Measurements from ENCODE around the gene AKAP13.
A peak's percentile ranks its signal among the peaks of the same experiment; 100 is the strongest.
"Not testable (repeated sequence)": the region's sequence is repeated elsewhere in the genome, so short reads cannot be mapped to it uniquely, and the experiment has no call there.

The AKAP13 gene, protein sequence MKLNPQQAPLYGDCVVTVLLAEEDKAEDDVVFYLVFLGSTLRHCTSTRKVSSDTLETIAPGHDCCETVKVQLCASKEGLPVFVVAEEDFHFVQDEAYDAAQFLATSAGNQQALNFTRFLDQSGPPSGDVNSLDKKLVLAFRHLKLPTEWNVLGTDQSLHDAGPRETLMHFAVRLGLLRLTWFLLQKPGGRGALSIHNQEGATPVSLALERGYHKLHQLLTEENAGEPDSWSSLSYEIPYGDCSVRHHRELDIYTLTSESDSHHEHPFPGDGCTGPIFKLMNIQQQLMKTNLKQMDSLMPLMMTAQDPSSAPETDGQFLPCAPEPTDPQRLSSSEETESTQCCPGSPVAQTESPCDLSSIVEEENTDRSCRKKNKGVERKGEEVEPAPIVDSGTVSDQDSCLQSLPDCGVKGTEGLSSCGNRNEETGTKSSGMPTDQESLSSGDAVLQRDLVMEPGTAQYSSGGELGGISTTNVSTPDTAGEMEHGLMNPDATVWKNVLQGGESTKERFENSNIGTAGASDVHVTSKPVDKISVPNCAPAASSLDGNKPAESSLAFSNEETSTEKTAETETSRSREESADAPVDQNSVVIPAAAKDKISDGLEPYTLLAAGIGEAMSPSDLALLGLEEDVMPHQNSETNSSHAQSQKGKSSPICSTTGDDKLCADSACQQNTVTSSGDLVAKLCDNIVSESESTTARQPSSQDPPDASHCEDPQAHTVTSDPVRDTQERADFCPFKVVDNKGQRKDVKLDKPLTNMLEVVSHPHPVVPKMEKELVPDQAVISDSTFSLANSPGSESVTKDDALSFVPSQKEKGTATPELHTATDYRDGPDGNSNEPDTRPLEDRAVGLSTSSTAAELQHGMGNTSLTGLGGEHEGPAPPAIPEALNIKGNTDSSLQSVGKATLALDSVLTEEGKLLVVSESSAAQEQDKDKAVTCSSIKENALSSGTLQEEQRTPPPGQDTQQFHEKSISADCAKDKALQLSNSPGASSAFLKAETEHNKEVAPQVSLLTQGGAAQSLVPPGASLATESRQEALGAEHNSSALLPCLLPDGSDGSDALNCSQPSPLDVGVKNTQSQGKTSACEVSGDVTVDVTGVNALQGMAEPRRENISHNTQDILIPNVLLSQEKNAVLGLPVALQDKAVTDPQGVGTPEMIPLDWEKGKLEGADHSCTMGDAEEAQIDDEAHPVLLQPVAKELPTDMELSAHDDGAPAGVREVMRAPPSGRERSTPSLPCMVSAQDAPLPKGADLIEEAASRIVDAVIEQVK (N-terminal part only)

DNA sequence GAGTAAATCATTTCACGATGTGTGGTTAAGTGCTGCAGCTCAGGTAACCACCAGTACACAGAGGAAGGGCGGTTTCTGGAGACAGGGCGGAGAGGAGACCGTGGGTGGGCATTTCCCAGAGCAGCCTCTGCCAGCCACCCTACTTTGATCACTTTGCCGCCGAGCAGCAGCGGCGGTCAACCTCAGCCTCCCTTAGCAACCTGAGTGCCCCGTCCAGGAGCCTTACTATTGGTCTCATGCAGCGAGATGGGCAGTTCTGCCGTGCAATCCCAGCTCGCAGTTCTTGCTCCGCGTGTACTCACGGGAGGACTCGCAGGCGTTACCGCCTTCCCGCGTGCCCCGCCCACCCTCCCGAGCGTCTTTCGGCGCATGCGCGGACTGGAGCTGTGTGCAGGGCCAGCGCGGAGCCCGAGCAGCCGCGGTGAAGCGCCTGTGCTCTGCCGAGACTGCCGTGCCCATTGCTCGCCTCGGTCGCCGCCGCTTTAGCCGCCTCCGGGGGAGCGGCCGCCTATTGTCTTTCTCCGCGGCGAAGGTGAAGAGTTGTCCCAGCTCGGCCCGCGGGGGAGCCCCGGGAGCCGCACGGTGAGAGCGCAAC lies at the start of gene AKAP13:
AKAP13 (plus strand) TSS at position 387 of the 595 bp plus-strand sequence. CDS start 105,118 bp downstream, outside the sequence.
- DNase-seq (ENCODE audit: low read depth, low spot score): peak; percentile 91

DNA sequence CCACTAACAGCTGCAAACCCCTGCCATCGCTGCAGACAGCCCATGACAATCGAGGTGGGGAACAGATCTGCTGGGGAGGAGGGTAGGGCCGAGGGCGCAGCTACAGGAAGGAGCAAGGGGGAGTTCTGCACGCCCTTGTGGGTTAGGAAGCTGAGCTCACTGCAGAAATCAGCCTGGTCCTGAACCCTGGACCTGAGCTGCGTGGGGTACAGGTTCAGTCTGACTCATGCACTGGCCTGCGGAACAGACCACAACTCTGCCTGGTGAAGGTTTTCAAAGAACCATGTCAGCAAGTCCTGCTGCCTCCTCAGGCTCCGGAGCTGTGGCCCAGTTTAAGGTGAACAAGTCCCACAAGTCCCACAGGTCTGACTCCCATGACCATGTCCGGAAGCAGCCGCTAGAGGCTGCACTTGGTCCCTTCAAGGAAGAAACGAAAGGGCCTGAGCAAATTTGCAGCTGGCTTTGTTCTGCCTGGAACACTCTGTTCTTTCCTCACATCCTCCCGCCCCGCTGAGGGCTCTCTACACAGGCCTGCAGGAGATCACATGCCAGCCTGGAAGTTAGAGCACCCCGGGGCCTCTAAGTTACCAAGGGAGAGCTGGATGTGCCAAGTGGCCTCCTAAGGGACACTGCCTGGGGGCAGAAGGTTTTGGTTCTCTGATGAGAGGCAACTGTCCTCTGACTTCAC lies 49.4 kb upstream of the AKAP13 start:
- DNase-seq (ENCODE audit: low read depth, low spot score): peak; percentile 28

DNA sequence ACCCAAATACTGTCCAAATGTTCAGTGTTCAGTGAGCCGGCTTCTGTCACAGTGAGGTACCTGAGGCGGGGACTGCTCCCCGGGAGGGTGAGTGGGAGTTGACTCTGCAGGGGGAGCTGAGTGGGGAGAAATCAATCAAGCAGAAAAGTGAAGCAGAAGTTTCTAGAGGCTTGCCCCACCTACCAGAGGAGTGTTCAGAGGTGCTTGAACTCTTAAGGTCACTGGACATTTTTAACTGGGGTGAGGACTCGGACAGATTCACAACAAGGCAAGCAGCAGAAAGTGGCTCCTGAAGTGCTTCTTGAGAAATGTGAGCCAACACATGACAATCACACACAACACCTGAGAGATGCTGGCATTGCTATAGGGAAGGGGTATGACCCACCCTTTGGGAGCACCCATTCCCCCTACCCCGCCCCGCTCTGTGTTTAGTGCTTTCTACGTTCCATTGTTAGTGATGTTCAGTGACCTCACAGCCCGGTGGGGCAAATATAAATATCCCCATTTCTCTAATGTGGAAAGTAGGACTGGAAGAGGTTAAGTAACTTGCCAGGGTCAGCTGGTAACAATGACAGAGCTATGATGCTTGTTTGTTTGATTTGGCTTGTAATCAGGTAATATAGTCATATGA lies 48.6 kb upstream of the AKAP13 start:
- DNase-seq (ENCODE audit: low read depth, low spot score): no peak

DNA sequence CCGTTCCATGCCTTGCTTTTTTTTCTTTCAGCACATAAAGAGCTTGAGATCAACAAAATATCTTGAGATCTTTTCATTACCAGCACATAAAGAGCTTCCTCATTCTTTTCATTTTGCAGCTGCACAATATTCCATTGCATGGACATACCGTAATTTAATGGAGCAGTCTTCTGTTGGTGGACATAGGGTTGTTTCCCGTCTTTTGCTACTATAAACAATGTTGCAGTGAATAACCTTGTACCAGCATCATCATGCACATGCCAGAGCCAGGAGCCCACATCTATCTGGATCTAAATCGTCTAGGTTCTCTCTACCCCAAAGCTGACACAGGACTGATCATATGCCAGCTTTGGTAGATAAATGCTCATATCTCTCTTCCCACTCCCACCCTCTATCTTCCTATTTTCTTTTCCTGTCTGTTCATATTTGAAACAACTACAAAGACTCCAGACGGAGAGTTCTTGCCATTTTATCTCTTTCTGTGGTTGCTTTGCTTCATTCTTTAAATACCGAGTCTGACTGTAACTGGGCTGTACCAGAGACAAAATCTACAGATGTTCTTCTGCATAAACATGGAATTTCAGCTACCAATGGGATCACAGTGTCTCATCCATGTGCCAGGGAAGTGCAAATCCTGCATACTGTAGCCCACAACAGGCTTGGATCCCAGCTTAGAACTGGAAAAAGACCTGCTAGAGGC lies 47.1 kb upstream of the AKAP13 start:
- no peak for DNase-seq (ENCODE audit: low read depth, low spot score)

DNA sequence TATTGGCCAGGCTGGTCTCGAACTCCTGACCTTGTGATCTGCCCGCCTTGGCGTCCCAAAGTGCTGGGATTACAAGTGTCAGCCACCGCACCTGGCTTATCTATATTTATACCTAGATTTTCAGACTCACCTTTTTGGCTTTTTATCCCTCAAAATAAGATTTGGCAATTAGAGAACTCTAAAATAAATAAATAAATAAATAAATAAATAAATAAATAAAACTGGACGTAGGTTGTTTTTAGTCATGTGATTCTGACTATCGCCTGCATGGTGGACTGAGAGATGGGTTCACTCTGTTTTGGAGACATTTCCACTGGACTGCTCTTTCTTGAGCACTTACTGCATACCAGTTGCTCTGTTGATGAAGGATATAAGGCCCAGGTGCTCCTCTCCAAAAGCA lies 46.2 kb upstream of the AKAP13 start:
- no peak for DNase-seq (ENCODE audit: low read depth, low spot score)

DNA sequence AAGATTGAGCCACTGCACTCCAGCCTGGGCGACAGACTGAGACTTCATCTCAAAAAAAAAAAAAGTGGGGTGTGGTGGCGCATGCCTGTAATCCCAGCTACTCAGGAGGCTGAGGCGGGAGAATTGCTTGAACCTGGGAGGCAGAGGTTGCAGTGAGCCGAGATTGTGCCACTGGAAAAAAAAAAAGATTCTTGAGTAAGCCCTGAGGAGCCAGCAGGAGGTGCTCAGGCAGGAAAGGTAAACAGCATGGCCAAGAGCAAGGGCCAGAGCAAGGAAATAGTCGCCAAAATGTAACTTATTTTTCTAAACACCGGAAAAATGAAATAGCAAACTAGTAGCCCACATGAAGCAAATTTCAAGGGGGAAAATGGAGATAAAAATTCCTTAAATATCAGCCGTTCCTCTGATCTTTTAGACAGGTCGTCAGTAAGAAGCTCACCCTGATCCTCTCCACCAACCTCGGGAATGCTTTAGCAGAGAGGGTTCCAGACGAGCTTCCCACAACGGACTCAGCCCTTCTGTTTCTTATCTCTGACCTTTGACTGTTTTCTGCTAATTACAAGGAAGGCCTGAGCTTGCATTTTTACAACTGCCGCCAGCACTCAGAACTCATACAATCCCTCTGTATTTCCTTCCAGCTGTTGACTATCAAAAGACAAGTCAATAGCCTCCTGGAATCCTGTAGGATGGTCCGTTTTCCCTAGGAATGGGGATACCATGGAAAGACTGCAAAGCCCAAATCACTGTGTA lies 45.0 kb upstream of the AKAP13 start:
- DNase-seq (ENCODE audit: low read depth, low spot score): no peak

DNA sequence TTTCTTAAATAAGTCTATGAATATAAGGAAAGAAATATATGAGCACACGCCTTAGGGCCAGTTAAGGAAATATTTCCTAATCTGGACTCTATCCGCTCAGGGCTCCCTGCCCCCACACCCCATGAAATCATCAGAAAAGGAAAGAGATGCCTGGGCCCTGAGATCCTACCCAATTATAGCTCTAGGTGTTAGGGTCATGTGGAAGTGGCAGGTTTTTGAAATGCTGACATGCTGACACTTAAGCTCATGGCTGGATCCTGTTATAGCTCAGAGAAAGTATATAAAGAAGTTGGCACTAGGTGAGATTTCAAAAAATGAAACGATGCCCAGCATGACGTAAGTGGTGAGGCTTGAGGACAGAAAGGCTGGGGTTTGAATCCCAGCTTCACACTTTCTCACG lies 43.5 kb upstream of the AKAP13 start:
- no peak for DNase-seq (ENCODE audit: low read depth, low spot score)

DNA sequence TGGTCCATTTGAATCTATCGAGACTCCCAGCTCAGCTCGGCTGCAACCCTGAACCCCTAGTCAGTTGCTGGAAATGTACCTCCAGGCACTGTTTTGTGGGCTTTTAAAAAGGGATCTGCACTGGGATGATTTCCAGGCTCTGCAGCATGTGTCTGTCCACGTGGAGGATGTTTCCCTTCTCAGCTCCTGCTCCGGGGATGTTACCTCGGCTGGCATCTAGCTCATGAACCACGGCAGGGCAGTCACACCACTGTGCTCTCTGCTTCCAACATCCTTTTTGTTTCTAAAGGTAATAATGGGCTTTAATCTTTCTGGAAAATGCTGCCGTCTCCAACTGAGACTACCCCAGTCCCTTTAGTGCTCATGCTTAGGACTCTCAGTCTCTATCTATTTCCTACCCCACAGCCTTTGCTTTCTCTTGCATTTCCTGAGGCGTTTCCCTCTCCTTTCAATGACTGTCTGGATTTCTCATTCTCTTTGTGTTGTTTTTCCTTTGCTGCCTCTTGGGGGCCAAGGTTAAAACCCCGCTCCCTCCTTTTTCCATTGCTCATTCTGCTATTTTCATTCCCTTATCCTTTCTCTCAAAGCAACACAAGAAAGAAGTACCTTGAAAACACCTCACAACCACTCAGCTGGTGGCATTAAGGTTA lies 42.9 kb upstream of the AKAP13 start:
- DNase-seq (ENCODE audit: low read depth, low spot score): no peak

DNA sequence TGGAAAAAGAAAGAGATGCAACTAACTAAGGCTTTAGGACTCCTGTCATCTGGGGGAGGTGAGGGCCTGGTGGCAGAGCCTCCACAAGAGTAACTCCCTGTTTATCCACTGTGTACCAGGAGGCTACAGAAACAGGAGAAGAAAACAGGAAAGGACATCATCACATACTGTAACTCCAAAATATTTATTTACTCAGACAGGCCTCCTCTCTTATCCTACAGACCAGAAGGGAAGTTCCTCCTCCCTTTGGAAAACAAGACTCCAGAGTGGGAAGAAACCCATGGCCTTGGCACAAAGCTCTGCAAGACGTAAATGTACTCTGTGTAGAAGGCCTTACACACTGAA lies 40.1 kb upstream of the AKAP13 start:
- no peak for DNase-seq (ENCODE audit: low read depth, low spot score)

DNA sequence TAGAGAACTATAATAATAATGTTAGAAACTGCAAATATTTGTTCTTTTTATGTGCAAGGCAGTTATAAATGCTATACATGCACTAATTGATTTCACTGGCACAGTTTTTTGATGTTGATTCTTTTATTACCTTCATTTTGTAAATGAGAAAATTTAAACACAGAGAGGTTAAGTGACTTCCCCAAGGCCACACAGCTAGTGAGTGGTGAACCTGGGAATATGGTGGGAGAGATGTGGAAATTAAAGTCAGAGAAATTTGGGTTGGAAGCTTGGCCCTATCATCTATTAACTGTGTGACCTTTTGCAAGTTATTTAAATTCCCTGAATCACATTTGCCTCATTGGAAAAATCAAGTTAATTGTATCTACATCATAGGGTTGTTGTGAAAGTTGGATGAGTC lies 39.6 kb upstream of the AKAP13 start:
- DNase-seq (ENCODE audit: low read depth, low spot score): no peak

DNA sequence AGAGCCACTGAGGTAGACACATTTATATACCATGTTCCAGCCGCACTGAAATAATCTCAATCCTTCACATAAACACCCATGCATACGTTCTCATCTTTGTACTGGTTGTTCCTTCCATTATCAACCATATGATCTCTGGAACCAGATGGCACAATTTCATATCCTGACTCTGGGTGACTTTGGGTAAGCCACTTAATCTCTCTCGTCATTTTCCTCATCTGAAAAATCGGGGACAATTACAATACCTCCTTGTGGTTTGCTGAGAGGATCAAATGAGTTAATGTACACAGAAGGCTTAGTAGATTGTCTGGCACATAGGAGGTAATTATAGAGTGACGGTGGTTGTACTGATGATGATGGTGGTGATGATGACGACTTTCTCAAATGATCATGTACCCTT lies 38.2 kb upstream of the AKAP13 start:
- DNase-seq (ENCODE audit: low read depth, low spot score): not testable (repeated sequence)

DNA sequence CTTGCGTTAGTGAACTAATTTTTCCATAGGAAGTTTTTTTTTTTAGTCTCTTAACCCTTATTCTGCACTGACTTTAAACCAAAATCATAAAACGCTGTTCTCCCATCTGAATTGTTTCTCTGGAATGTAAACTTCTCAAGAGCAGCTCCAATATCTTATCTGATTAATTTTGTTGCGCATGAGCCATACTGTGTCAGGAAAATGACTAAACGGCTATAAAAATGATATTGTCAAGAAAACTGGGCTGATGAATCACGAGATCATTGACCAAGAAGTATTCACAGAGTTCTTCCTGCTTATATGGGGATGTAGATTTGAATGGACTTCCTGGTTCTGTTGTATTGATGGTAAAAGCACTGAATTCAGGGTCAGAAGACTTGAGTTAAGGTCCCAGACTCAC lies 37.0 kb upstream of the AKAP13 start:
- not testable (repeated sequence) for DNase-seq (ENCODE audit: low read depth, low spot score)

DNA sequence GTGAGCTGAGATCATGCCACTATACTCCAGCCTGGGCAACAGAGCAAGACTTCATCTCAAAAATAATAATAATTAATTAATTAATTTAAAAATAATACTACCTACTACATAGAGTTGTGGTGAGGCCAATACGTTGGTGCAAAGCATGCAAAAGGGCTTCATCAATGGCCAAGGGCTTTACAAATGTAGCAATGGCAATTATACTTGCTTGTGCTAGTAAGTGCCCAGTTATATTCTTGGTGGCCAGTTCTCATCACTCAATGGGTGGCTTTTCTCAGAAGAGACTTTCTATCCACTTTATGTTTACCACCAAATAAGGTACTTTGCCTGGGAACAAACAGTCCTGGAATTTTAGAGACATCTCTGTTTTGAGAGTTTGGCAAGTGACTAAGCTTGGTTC lies 36.2 kb upstream of the AKAP13 start:
- DNase-seq (ENCODE audit: low read depth, low spot score): not testable (repeated sequence)

DNA sequence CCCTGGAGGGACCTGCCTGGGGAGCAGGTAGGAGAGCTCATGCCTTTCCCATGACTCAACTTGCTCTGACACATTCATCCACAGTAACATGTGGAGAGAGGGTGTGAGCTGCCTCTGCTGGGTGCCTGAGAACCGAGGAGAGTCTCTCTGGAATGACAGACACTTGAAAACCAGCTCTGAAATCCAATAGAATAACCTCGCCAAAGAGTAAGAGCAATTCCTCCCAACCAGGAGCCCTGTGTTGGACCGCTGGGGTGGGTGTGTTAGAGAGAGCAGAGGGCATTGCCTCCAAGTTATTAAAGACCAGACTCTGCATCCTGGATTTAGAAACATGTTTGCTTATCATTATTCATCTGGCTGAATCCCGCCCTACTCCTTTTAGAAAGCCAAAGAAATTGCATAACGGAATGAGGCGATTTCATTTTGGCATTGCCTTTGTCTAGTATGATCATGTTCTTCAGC lies 35.7 kb upstream of the AKAP13 start:
- DNase-seq (ENCODE audit: low read depth, low spot score): not testable (repeated sequence)

DNA sequence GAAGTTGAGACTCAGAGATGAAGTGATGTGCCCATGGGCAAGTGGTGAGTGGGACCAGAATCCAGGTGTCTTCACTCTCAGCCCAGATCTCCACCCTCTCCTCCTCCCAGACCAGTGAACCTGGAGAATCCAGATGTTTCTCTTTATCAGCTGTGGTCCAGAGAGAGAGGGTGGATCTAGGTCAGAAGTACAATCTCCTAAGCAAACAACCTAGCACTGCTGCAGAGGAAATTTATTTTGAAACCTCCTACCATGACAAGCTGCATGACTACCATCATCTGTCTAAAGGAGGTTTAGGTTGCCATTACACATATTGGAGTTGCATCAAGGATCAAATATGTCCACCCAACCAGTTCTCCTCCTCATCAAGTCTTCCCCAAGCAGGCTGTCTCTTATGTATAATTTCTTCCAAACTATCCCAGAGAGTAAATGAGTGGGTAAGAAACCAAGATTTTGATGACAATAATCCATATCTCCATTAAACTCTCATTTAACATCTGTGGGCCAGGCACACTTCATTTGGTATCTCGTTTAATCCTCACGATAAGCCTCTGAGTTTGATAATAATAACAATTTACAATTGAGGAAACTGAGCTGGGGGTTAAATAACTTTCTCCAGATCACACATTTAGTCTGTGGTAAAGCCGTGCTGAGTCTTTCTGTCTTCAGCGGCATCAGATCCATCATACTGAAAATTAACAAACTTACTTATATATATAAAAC lies 35.0 kb upstream of the AKAP13 start:
- not testable (repeated sequence) for DNase-seq (ENCODE audit: low read depth, low spot score)

DNA sequence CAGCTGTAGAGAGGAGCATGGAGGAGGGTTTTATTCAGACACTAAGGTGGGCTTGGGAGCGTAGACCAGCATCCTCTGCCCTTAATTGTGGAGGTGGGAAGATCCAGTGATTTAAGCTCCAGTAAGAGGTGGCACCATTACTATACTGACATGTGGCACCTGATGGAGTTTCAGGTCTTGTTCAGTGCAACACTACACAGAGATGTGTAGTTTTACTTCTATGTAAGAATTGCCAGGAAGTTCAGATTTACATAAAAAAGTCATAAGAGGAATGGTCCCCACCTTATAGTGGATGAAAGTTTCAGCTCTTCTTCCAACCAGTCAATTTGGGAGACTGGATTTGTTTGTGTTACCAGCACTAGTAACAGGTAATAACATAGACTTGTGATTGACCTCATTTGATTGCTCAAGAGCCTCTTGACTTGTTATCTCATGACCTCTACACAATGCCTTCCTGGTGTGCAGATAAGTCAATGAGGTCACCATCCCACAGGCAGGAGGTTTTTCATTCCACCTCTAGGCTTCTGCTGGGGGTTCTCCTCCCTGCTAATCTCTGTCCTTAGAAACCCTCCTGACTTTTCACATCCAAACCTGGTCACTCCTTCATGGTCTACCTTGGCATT lies 33.8 kb upstream of the AKAP13 start:
- not testable (repeated sequence) for DNase-seq (ENCODE audit: low read depth, low spot score)

All from activated CD4-positive, CD25-positive, alpha-beta regulatory T cell treated with anti-CD3 and anti-CD28 coated beads, Interleukin-2, amount 50 U/mL, for 16 hours (primary cell).